ENCODE results near the gene TRAF3.
"Not testable (repeated sequence)": the region's sequence is repeated elsewhere in the genome, so short reads cannot be mapped to it uniquely, and the experiment has no call there.

TRAF3 gene

GRCh38 chr14:102829016-102829548, 51.8 kb downstream of the TRAF3 start:
- DNase-seq (ENCODE audit: low spot score) = no peak

GRCh38 chr14:102830474-102831045, 53.3 kb downstream of the TRAF3 start:
- no peak for DNase-seq (ENCODE audit: low spot score)

GRCh38 chr14:102831163-102831804, 54.0 kb downstream of the TRAF3 start:
- no peak for DNase-seq (ENCODE audit: low spot score)

- no peak for DNase-seq (ENCODE audit: low spot score)
Observed at GRCh38 chr14:102833341-102833740, 56.1 kb downstream of the TRAF3 start.

GRCh38 chr14:102833991-102834390, 56.7 kb downstream of the TRAF3 start:
- DNase-seq (ENCODE audit: low spot score) = no peak

- DNase-seq (ENCODE audit: low spot score) = no peak
Observed at GRCh38 chr14:102835959-102836358, 58.7 kb downstream of the TRAF3 start.

- not testable (repeated sequence) for DNase-seq (ENCODE audit: low spot score)
Observed at GRCh38 chr14:102837120-102837519, 59.9 kb downstream of the TRAF3 start.

- DNase-seq (ENCODE audit: low spot score) = no peak
Observed at GRCh38 chr14:102838501-102838900, 61.3 kb downstream of the TRAF3 start.

- DNase-seq (ENCODE audit: low spot score) = no peak
Observed at GRCh38 chr14:102840115-102840514, 62.9 kb downstream of the TRAF3 start.

GRCh38 chr14:102840771-102841528, 63.7 kb downstream of the TRAF3 start:
- no peak for DNase-seq (ENCODE audit: low spot score)

GRCh38 chr14:102848830-102849525, 71.7 kb downstream of the TRAF3 start:
- no peak for DNase-seq (ENCODE audit: low spot score)

- no peak for DNase-seq (ENCODE audit: low spot score)
Observed at GRCh38 chr14:102849526-102850379, 72.5 kb downstream of the TRAF3 start.

GRCh38 chr14:102853648-102854047, 76.4 kb downstream of the TRAF3 start:
- DNase-seq (ENCODE audit: low spot score) = no peak

GRCh38 chr14:102854091-102854703, 76.9 kb downstream of the TRAF3 start:
- peak; percentile 3 for DNase-seq (ENCODE audit: low spot score)

- DNase-seq (ENCODE audit: low spot score) = no peak
Observed at GRCh38 chr14:102856179-102856578, 78.9 kb downstream of the TRAF3 start.

- no peak for DNase-seq (ENCODE audit: low spot score)
Observed at GRCh38 chr14:102857444-102857843, 80.2 kb downstream of the TRAF3 start.

GRCh38 chr14:102859911-102860310, 82.7 kb downstream of the TRAF3 start:
- DNase-seq (ENCODE audit: low spot score) = no peak

GRCh38 chr14:102862154-102862773, 85.0 kb downstream of the TRAF3 start:
- no peak for DNase-seq (ENCODE audit: low spot score)

GRCh38 chr14:102863381-102863780, 86.1 kb downstream of the TRAF3 start:
- DNase-seq (ENCODE audit: low spot score) = no peak

GRCh38 chr14:102865916-102866315, 88.7 kb downstream of the TRAF3 start:
- not testable (repeated sequence) for DNase-seq (ENCODE audit: low spot score)
